PFSK-1 (cell line): ENCODE results near the gene ACIN1.

ENCODE experiments used
- FOXP2 ChIP-seq: optimal IDR thresholded peaks from 2 replicates; pipeline ENCODE3; 2011; ENCODE audit warnings: borderline replicate concordance, control low read depth, inconsistent platforms; ENCODE audit not compliant: insufficient read depth; ENCODE audit errors: extremely low read length, extremely low read depth
- POLR2AphosphoS5 ChIP-seq: IDR thresholded peaks from 2 replicates; pipeline ENCODE4 v1.6.1; 2012; ENCODE audit warnings: low read depth, mild to moderate bottlenecking, control low read depth, low read length, moderate library complexity
- SIN3A ChIP-seq: IDR thresholded peaks from 2 replicates; pipeline ENCODE4 v1.6.1; 2012; ENCODE audit warnings: mild to moderate bottlenecking, low read length, moderate library complexity, borderline replicate concordance; ENCODE audit not compliant: insufficient read depth
- TAF1 ChIP-seq: IDR thresholded peaks from 2 replicates; pipeline ENCODE4 v1.6.1; 2012; ENCODE audit warnings: low read length, control low read depth, borderline replicate concordance; ENCODE audit not compliant: insufficient read depth
- TF ChIP-seq, protein P1 (sequence below), 2 experiments: IDR thresholded peaks; 2 replicates each; pipeline versions ENCODE4 v1.6.1 to v1.8.0; 2011 to 2012; ENCODE audit warnings: low read depth in 2 of 2, low read length in 2 of 2, control low read depth in 1 of 2, inconsistent platforms in 1 of 2, mild to moderate bottlenecking in 1 of 2, moderate library complexity in 1 of 2; ENCODE audit not compliant: insufficient read depth in 1 of 2

The ACIN1 gene

DNA sequence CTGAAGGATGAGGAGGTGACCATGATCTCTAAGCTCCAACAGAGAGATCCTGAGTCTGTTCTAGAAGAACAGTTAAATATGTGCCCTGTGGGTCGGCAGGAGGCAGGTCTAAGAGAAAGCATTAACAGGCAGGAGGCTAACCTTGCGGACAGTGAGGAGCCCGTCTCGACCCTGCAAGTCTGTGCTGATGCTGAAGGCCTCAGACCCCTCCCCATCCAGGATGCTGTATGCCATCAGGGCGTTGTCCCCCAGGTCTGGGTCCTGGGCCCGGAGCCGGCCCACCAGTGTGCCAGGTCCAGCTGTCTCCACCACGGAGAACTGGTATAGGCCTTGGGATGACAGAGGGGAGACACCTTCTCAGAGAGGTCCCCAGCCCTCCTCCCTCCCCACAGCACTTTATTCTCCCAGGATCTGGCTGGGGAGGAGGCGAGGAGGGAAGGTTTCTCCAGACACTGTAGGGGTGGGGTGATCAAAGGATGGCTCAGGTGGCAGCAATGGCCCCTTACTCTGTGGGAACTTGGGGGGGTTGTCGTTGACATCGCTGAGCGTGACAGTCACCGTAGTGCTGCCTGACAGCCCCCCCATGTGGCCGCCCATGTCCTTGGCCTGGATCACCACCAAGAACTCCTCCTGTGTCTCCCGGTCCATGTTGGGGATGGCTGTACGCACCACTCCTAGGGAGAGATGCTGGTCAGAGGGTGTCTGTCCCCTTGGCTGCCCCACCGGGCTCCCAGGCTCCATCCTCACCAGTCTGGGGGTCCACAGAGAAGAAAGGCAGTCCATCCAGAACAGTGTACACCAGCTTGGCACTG, 40.7 kb downstream of the ACIN1 start:
- TF ChIP-seq POLR2AphosphoS5 (no peak), FOXP2 (no peak), TAF1 (no peak), SIN3A (no peak)
- TF ChIP-seq, protein P1, sequence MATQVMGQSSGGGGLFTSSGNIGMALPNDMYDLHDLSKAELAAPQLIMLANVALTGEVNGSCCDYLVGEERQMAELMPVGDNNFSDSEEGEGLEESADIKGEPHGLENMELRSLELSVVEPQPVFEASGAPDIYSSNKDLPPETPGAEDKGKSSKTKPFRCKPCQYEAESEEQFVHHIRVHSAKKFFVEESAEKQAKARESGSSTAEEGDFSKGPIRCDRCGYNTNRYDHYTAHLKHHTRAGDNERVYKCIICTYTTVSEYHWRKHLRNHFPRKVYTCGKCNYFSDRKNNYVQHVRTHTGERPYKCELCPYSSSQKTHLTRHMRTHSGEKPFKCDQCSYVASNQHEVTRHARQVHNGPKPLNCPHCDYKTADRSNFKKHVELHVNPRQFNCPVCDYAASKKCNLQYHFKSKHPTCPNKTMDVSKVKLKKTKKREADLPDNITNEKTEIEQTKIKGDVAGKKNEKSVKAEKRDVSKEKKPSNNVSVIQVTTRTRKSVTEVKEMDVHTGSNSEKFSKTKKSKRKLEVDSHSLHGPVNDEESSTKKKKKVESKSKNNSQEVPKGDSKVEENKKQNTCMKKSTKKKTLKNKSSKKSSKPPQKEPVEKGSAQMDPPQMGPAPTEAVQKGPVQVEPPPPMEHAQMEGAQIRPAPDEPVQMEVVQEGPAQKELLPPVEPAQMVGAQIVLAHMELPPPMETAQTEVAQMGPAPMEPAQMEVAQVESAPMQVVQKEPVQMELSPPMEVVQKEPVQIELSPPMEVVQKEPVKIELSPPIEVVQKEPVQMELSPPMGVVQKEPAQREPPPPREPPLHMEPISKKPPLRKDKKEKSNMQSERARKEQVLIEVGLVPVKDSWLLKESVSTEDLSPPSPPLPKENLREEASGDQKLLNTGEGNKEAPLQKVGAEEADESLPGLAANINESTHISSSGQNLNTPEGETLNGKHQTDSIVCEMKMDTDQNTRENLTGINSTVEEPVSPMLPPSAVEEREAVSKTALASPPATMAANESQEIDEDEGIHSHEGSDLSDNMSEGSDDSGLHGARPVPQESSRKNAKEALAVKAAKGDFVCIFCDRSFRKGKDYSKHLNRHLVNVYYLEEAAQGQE (IDR thresholded peaks at IDR 0.05; ENCODE audit: insufficient read depth in 1 of 2, low read depth in 2 of 2, low read length in 2 of 2), result no peak

DNA sequence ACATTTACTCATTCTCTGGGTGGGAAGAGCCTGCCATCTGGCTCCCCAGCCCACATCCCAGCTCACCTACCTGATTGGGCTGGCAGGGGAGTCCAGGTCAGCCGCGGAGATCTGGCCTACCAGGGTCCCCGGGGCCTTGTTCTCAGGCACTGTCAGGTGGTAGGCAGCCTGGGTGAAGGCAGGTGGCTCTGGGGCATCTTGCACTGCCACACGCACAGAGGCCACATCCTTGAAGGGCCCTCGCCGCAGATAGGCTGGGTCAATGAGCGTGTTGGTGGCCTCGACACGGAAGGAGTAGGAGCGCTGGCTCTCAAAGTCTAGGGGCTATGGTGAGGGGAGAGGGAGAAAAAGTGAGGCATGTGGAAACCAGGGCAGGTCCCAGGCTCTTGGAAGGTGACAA, 41.5 kb downstream of the ACIN1 start:
- TF ChIP-seq POLR2AphosphoS5, result no peak
- TF ChIP-seq, protein P1 (IDR thresholded peaks at IDR 0.05; ENCODE audit: insufficient read depth in 1 of 2, low read depth in 2 of 2, low read length in 2 of 2), result no peak
- TF ChIP-seq SIN3A, result no peak
- TF ChIP-seq TAF1, result no peak
- TF ChIP-seq FOXP2, result no peak

DNA sequence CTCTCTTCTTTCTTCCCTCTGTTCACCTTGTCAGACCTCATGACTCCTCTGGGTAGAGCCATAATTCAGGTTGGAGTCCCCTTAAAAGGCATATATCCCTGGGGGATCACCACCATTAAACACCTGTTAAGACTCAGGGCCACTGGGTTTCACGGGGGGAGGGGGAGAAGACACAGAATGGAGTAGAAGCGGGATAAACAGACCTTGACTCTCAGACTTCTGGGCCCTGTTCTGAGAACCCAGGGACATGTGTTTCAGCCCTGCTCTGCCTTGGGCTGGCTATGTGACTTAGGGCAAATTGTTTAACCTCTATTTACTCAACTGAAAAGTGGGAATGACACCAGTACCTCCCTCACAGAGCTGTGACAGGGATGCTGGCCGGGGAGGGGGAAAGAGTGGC, 42.3 kb downstream of the ACIN1 start:
- no peak for TF ChIP-seq FOXP2
- no peak for TF ChIP-seq SIN3A
- TF ChIP-seq POLR2AphosphoS5, result no peak
- TF ChIP-seq, protein P1 (IDR thresholded peaks at IDR 0.05; ENCODE audit: insufficient read depth in 1 of 2, low read depth in 2 of 2, low read length in 2 of 2), result no peak
- no peak for TF ChIP-seq TAF1

DNA sequence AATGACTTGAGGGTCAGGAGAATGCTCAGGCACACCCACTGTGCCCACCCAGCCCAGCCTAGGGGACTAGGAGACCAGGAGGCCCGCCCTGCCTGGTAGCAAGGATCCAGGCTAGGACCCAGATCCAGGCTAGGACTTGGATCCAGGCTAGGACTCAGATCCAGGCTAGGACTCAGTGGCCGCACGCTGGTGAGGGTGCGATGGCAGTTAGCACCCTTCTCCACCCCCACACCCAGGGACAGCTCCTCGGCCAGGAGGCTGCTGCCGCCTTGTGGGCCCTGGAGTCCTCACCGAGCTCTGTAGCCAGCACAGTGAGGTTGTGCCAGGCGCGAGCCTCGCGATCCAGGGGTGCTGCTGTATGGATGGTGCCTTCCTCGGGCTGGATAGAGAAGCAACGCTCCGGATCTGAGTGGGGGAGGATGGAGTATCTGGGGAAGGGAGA, 42.7 kb downstream of the ACIN1 start:
- TF ChIP-seq TAF1 (no peak), SIN3A (no peak), FOXP2 (no peak), POLR2AphosphoS5 (no peak)
- TF ChIP-seq, protein P1 (IDR thresholded peaks at IDR 0.05; ENCODE audit: insufficient read depth in 1 of 2, low read depth in 2 of 2, low read length in 2 of 2), result no peak
